Medulla oblongata (tissue), 1 donor: Measurements from ENCODE around the gene CEP164.

ENCODE experiments used
- DNase-seq: peaks from one replicate; pipeline ENCODE4 v3.0.0-alpha.2; 2015; ENCODE audit errors: extremely low spot score

Gene CEP164

DNA sequence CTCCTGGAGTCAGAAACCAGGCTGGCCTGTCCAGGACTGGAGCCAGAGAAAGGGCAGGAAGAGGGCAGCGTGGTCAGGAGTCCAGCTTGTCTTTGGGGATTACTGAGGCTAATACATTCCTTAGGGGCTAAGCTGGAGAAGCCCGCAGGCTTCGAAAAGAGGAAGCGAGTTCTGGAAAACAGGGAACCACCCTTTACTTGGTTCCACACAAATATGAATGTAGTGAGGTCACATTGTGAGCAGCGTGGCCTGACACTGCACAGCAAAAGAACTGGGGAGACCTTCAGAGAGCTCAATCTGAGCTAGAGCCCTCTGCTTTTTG is 132.3 kb downstream of the CEP164 start:
- DNase-seq: peak; percentile 14

- DNase-seq: no peak
Measured at GRCh38 chr11:117461396-117462182, 133.9 kb downstream of the CEP164 start.

- DNase-seq: no peak
Measured at GRCh38 chr11:117462183-117462863, 134.7 kb downstream of the CEP164 start.

- no peak for DNase-seq
Measured at GRCh38 chr11:117462864-117463247, 135.2 kb downstream of the CEP164 start.
